DOHH2 (cell line): ENCODE data around the gene TMOD2.

Source experiments
- H3F3A ChIP-seq: fragments of 200-600 bp; sonication (generic), shearing (Covaris generic); 2 replicates; pipeline ENCODE4 v1.6.0; 2016; ENCODE audit warnings: antibody characterized with exemption, mild to moderate bottlenecking; ENCODE audit not compliant: control insufficient read depth, insufficient read depth
- H3K27ac ChIP-seq: fragments of 200-600 bp; sonication (generic); 2 replicates; pipeline ENCODE4 v1.5.1; 2014; ENCODE audit warnings: low read depth, mild to moderate bottlenecking, low read length, moderate library complexity
- H3K27me3 ChIP-seq: fragments of 200-600 bp; sonication (generic); 2 replicates; pipeline ENCODE4 v1.6.1; 2014; ENCODE audit warnings: mild to moderate bottlenecking, low read length, mixed read lengths; ENCODE audit not compliant: control insufficient read depth
- H3K36me3 ChIP-seq: fragments of 200-600 bp; sonication (generic); 2 replicates; pipeline ENCODE4 v1.6.1; 2014; ENCODE audit warnings: mild to moderate bottlenecking, low read length, moderate library complexity, mixed read lengths; ENCODE audit not compliant: control insufficient read depth
- H3K4me1 ChIP-seq: fragments of 200-600 bp; sonication (generic); 2 replicates; pipeline ENCODE4 v1.6.1; 2014; ENCODE audit warnings: mild to moderate bottlenecking, low read length, mixed read lengths; ENCODE audit not compliant: control insufficient read depth
- H3K4me2 ChIP-seq: fragments of 200-600 bp; sonication (generic); 2 replicates; pipeline ENCODE4 v1.6.0; 2014; ENCODE audit warnings: mild to moderate bottlenecking, low read length, moderate library complexity
- H3K4me3 ChIP-seq: fragments of 200-600 bp; sonication (generic); 2 replicates; pipeline ENCODE4 v1.5.1; 2014; ENCODE audit warnings: mild to moderate bottlenecking, low read length, mixed read lengths
- H3K79me2 ChIP-seq: fragments of 200-600 bp; sonication (generic); 2 replicates; pipeline ENCODE4 v1.6.1; 2014; ENCODE audit warnings: mild to moderate bottlenecking, low read length, mixed read lengths; ENCODE audit not compliant: control insufficient read depth
- H3K9me2 ChIP-seq: fragments of 200-600 bp; sonication (generic); replicated peaks from 2 replicates; pipeline ENCODE4 v1.6.1; 2014; ENCODE audit warnings: mild to moderate bottlenecking, low read length, mixed read lengths; ENCODE audit not compliant: control insufficient read depth
- H3K9me3 ChIP-seq: fragments of 200-600 bp; sonication (generic); 2 replicates; pipeline ENCODE4 v1.6.1; 2014; ENCODE audit warnings: antibody characterized with exemption, low read length, mixed read lengths; ENCODE audit not compliant: control insufficient read depth, insufficient read depth
- H4K20me1 ChIP-seq: fragments of 200-600 bp; sonication (generic); 2 replicates; pipeline ENCODE4 v1.6.0; 2014; ENCODE audit warnings: low read depth, mild to moderate bottlenecking, antibody characterized with exemption, low read length, moderate library complexity; ENCODE audit not compliant: control insufficient read depth, insufficient read depth
- EZH2phosphoT487 ChIP-seq: fragments of 200-600 bp; sonication (generic); IDR thresholded peaks from 2 replicates; pipeline ENCODE4 v1.6.1; 2017; ENCODE audit warnings: borderline replicate concordance, mild to moderate bottlenecking, antibody characterized with exemption, low read length, moderate library complexity, mixed read lengths
- TF ChIP-seq, protein P1 (sequence below): fragments of 200-600 bp; sonication (generic); IDR thresholded peaks from one replicate; pipeline ENCODE4 v1.5.1; 2014; ENCODE audit warnings: antibody characterized with exemption, mild to moderate bottlenecking, low read depth, low read length; ENCODE audit not compliant: poor library complexity, severe bottlenecking

Gene TMOD2

DNA sequence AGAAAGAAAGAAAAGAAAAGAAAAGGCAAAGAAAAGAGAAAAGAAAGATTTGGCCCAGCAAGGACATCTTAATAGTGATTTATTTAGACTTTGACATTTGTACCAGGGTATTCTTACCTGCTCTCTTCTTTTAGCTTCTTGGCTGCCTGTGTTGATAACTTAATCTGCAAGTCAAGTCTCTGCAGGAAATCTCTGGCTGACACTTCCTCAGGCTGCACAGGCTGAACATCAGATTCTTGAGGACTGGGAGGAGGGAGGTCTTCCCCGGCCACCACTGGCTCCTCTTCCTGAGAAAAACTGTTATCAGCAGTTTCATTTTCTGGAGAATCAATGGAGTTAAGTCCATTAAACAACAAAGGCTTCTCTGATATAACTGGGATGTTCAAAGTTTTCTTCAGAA, 26.7 kb upstream of the TMOD2 start:
- Histone ChIP-seq H3K9me3 (no peaks in the 10 kb centered on the region), H3K4me2 (no peak overlapping the region), H4K20me1 (no peaks in the 10 kb centered on the region), H3K36me3 (no peaks in the 10 kb centered on the region), H3K9me2 (no peaks in the 10 kb centered on the region), H3K4me1 (no peaks in the 10 kb centered on the region), H3K27me3 (no peaks in the 10 kb centered on the region), H3K4me3 (no peak overlapping the region), H3K79me2 (no peaks in the 10 kb centered on the region), H3F3A (no peaks in the 10 kb centered on the region), H3K27ac (no peak overlapping the region)
- TF ChIP-seq, protein P1, sequence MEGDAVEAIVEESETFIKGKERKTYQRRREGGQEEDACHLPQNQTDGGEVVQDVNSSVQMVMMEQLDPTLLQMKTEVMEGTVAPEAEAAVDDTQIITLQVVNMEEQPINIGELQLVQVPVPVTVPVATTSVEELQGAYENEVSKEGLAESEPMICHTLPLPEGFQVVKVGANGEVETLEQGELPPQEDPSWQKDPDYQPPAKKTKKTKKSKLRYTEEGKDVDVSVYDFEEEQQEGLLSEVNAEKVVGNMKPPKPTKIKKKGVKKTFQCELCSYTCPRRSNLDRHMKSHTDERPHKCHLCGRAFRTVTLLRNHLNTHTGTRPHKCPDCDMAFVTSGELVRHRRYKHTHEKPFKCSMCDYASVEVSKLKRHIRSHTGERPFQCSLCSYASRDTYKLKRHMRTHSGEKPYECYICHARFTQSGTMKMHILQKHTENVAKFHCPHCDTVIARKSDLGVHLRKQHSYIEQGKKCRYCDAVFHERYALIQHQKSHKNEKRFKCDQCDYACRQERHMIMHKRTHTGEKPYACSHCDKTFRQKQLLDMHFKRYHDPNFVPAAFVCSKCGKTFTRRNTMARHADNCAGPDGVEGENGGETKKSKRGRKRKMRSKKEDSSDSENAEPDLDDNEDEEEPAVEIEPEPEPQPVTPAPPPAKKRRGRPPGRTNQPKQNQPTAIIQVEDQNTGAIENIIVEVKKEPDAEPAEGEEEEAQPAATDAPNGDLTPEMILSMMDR, result no peak
- TF ChIP-seq EZH2phosphoT487, result no peak

DNA sequence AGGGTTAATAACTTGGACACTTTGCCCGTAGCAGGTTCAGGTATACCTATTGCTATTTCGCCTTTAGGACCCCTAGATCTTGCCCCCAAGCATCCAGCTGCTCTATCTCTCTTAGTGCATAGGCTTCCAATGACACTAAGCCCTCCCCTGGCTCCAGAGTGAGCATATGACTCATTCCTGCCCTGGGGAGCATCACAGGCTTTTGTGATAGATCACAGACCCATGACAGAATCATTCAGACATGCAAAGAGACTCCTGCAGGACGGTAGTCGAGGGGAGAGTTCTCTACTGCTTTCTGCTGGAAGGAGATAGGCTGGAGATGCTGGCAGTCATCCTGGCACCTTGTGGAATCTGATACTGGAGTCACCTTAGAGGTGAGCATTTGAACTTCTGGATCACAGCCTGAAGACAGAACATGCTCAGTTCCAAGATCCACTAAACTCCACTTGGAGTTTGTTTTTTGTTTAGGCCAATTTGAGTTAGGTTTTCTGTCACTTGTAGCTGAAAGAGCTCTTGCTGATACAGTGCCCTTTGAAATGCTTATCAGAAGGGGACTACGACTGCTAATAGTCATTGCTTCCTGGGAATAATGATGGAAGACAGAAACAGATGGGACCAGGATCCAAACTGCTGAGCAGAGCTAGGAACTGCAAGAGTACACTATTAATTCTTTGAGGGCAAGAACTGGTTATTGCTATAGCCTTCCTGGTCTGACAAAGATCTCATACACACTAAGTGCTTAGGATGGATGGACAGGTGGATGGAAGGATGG, 24.9 kb upstream of the TMOD2 start:
- Histone ChIP-seq H3K9me2 (no peaks in the 10 kb centered on the region), H3K27me3 (no peaks in the 10 kb centered on the region), H3K4me1 (peaks cover 10% of the 10 kb centered on the region), H3K4me2 (no peak overlapping the region), H3K36me3 (no peaks in the 10 kb centered on the region), H3K27ac (no peak overlapping the region), H3K9me3 (no peaks in the 10 kb centered on the region), H4K20me1 (0 out of 2 replicates have a peak, but pooled peaks cover 3% of the 10 kb centered on the region), H3K4me3 (no peak overlapping the region), H3K79me2 (no peaks in the 10 kb centered on the region), H3F3A (no peaks in the 10 kb centered on the region)
- no peak for TF ChIP-seq EZH2phosphoT487

DNA sequence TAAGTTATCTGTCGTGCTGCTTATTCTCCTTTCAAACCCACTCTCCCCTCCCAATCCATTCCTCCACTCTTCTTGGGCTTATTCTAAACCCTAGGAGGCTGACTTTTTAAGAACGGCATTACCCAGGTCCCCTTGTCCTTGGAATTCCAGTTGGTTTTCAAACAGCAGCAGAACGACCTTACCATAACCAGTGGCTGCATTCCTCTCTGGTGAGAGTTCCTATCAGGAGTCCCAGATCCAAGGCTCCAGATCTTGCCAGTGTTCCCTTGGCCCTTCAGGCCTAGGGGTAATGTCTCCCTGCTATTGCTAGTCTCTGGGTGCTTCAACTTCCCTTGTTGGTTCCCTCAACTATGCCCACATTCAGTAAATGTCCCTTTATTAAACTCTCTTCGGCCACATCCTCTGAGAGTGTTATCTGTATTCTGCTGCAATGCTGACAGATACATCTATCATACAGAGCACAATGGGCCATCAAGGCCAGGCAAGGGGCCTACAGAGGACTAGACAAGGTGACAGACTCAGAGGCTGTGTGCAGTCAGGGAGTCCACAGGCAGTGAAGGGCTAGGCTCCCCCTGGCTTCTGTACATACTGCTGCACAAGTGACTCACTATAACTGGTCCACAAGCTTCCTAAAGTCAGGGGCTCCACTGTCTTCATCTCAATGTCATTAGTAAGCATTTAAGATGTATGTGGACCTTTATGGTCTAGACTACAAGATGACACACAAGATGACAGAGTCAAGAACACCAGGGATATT, 24.1 kb upstream of the TMOD2 start:
- Histone ChIP-seq H3K4me1 (peaks cover 18% of the 10 kb centered on the region), H3K4me2 (no peak overlapping the region), H3K27me3 (no peaks in the 10 kb centered on the region), H3K36me3 (no peaks in the 10 kb centered on the region), H3F3A (no peaks in the 10 kb centered on the region), H3K4me3 (no peak overlapping the region), H3K27ac (no peak overlapping the region), H3K9me3 (no peaks in the 10 kb centered on the region), H3K9me2 (no peaks in the 10 kb centered on the region), H4K20me1 (0 out of 2 replicates have a peak, but pooled peaks cover 3% of the 10 kb centered on the region), H3K79me2 (no peaks in the 10 kb centered on the region)
- TF ChIP-seq EZH2phosphoT487, result no peak
- TF ChIP-seq, protein P1, result no peak
